Ammon's horn (tissue), 1 donor: ENCODE results near the gene CDC25B.
"Not testable (repeated sequence)": the region's sequence is repeated elsewhere in the genome, so short reads cannot be mapped to it uniquely, and the experiment has no call there.

Experiments used
- DNase-seq: peaks from one replicate; pipeline ENCODE4 v3.0.0-alpha.2; 2016; ENCODE audit warnings: low spot score

CDC25B gene

DNA sequence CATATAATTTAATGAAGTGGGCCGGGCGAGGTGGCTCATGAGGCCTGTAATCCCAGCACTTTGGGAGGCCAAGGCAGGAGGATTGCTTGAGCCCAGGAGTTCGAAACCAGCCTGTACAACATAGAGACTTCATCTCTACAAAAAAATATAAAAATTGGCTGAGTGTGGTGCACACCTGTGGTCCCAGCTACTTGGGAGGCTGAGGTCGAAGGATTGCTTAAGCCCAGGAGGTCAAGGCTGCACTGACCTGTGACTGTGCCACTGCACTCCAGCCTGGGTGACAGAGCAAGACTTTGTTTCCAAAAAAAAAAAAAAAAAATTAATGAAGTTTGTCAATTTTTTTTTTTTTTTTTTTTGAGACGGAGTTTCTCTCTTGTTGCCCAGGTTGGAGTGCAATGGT is 33.8 kb downstream of the CDC25B start:
- DNase-seq: not testable (repeated sequence)

DNA sequence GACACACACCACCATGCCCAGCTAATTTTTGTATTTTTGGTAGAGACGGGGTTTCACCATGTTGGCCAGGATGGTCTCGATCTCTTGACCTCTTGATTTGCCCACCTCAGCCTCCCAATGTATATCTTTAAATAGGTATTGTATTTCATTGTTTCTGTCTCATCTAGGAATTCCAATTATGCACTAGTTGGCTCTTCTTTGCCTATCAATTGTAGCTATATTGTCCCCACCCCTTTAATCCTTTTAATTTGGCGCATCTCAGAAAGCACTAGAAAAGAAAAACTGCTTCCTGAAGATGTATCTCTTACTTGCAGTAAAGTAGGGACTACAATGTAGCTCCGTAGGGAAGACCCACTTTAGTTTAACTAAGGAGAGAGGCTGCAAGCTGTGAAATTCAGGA is 40.0 kb downstream of the CDC25B start:
- no peak for DNase-seq

DNA sequence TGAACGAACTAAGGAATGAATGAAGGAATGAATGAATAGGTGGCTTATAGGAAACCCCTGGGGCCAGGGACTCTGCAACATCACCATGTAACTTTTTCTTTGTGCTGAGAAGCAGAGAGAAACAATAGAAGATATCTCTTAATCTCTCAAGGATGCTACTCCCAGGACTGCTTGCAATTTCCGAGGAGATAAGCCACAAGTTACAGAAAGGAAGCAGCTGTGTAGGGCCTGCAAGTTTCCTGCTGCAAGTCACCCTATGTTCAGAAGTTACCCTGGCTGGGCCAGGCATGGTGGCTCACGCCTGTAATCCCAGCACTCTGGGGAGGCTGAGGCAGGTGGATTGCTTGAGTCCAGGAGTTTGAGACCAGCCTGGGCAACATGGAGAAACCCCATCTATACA is 43.2 kb downstream of the CDC25B start:
- no peak for DNase-seq

DNA sequence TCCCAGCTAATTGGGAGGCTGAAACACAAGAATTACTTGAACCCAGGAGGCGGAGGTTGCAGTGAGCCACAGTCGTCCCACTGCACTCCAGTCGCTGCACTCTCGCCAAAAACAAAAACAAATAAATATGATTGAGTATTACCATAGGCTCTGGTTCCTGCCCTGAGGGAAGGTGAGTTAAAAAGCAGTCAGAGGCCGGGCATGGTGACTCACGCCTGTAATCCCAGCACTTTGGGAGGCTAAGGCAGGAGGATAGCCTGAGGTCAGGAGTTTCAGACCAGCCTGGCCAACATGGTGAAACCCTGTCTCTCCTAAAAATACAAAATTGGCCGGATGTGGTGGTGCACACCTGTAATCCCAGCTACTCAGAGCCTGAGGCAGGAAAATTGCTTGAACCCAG is 44.1 kb downstream of the CDC25B start:
- DNase-seq: not testable (repeated sequence)

DNA sequence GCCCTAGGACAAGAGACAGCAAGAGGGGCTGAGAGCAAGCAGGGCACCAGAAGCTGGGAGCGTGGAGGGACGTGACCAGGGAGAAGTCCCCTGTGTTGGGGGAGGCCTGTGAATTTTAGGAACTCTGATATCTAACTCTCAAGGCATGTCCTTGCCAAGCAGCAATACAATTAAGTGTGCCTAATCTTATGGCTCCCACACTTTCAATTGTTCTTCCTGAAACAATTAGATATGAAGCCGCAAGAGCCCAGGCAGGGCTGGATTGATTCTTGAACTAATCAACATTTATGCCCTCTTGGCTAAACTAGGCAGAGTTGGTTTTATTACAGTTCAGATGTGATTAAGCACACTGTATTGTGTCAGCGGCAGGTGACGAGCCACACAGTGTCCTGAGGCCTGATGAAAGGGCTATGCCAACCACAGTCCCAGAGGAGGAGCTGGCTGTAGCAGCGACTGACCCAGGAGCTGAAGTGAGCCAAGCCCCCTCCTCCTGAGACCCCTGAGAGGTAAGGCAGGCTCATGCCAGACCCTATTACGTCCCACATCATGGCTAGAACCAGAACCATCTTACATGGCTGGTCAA is 46.3 kb downstream of the CDC25B start:
- no peak for DNase-seq

DNA sequence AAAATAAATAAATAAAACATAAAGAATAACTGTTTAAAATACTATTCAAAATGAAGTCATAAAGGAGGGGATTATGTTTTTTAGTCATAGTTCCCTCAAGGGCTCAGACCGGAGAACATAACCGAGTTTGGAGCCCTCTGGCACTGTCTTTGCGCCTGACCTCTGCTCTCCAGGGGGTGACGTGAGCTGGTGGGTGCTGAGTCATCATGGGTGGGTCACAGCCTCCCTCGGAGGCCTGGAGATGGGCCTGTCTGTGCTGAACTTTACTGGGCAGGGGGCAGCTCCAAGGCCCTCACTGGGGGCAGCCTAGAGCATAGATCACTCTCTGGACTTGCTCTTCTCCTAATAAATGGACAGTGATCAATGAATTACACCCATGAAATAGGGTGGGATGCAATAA is 47.4 kb downstream of the CDC25B start:
- no peak for DNase-seq

DNA sequence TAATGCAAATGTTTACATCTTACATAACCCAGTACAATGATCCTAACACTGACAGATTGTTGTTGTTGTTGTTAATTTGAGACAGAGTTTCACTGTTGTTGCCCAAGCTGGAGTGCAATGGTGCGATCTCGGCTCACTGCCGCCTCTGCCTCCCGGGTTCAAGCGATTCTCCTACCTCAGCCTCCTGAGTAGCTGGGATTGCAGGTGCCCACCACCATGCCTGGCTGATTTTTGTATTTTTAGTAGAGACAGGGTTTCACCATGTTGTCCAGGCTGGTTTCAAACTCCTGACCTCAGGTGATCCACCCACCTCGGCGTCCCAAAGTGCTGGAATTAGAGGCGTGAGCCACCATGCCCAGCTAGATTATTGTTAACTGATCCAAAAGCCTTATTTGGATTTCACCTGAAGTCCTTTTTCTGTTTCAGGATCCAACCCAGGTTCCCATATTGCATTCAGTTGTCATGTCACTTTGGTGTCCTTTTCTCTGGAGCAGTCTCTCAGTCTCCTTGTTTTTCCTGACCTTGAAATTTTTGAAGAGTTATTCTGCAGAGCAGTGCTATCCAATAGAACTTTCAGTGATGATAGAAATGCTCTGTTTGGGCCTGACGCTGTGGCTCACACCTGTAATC is 48.0 kb downstream of the CDC25B start:
- not testable (repeated sequence) for DNase-seq

DNA sequence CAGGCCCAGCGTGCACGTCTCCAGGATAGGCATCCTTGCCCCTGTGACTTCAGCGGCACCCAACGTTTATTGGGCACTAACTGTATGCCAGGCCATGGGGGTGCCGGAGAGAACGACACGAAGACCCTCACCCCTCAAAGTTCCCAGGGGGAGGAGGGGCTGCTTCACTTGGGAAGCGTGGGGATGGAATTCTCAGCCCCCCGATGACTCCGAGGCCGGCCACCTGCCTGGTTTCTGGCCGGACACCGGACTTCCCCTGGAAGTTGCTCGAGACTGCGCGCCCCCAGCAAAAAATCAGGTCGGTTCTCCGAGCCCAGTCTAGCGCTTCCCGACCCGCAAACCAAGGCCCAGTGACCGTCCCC is 50.2 kb downstream of the CDC25B start:
- DNase-seq: peak; percentile 47

DNA sequence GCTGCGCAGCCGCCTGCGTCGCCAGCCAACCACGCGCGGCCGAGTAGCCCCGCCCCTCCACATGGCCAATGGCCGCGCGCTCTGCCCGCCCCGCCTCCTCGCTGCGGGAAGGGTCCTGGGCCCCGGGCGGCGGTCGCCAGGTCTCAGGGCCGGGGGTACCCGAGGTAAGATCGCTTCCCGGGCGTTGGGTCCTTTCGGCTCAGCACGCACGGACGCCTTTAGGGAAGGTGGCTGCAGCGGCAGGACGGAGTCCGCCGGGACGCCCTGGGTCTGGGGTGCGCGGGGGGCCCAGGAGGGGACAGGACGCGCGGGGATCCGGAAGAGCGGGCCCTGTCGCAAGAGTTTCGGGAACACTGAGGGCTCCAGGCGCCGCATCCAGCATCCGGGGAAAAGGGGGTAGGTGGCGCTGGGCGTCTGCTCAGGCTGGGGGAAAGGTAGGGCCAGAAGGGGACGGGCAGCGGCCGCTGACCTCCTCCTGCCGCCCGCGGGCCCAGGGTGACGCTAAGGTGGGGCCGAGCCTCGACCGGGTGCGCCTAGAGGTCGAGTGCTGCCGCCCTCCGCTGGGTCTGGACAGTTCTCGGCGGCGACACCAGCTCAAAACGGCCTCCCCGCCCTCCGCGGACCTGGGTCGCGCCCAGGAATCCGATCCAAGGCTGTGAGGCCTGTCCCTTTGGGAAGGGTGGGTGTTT is 50.8 kb downstream of the CDC25B start, which contains the start of gene MAVS:
MAVS (plus strand) TSS at position 95 of the 689 bp plus-strand sequence. CDS start 7,791 bp downstream, outside the sequence.
- DNase-seq: peak; percentile 94

DNA sequence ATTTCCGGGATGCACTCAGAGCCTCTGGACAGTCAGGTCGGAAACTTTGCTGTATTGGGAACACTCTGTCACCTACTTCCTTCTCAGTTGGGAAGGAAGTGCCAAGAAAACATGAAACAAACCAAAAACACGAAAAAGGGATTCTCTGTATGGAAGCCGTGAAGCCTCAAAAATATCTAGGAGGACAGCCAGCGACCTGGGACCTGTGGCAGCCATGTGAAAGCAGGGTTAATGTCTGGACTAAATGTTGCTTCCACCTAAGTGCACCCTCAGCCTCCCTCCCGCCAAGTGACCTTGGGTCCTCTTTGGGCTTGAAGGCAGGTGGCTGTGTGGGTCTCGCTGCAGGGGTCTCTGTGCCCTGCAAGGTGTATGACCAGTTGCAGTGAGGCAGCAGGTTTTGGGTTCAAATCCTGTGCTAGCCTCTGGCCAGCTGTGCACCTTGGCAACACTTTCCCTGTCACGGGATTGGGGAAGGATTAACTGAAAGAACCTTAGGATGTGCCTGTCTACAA is 51.4 kb downstream of the CDC25B start:
- no peak for DNase-seq

DNA sequence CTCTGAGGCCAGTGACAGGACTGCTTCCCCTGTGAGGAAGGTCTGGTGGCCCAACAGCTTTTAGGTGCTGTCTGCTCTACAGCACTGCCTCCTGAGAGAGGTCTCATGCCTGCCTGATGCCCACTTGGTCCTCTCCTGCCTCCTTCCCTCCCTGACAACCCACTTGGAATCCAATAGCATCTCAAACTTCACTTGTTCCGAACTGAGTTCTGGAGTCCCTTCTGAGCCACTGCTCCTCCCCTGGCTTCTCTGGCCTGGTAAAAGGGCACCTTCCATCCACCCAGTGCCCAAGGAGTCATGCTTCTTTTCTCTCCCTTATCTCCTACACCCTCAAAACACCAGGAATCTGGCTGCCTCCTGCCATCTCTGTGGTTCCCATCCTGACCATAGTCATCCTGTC is 52.5 kb downstream of the CDC25B start:
- no peak for DNase-seq

DNA sequence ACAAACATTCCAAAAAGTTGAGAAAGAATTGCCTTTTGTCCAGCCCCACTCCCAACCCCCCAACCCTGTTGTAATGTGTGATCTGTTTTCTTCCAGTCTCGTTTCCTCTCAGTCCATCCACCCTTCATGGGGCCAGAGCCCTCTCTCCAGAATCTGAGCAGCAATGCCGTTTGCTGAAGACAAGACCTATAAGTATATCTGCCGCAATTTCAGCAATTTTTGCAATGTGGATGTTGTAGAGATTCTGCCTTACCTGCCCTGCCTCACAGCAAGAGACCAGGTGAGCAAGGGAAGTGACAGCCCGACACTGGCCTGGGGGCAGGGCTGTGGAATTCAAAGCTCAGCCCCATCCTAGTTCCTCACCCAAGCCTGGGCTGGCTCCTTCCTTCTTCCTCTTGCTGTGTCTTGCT is 58.4 kb downstream of the CDC25B start:
- no peak for DNase-seq
